Stimulated activated memory B cell treated with anti-CD40 and anti-IgM and Interleukin-4, amounts not matched to agents 10 μg/mL and 1 μg/mL and 100 μg/mL, for 72 hours (primary cell): ENCODE measurements around the gene GRB2.

Source experiments
- ATAC-seq: fragments of 150-1000 bp; cut with Tn5 transposase; 2 replicates; pipeline ENCODE4 v1.10.0; 2021
- H3K27ac Mint-ChIP-seq: one replicate; pipeline ENCODE4 v1.8.0; 2022; ENCODE audit warnings: mild to moderate bottlenecking, mixed read lengths
- H3K27me3 Mint-ChIP-seq: one replicate; pipeline ENCODE4 v1.8.0; 2022; ENCODE audit warnings: mixed read lengths
- H3K36me3 Mint-ChIP-seq: one replicate; pipeline ENCODE4 v1.8.0; 2022; ENCODE audit warnings: mixed read lengths
- H3K4me1 Mint-ChIP-seq: one replicate; pipeline ENCODE4 v1.8.0; 2022; ENCODE audit warnings: mixed read lengths
- H3K4me3 Mint-ChIP-seq: one replicate; pipeline ENCODE4 v1.8.0; 2022; ENCODE audit warnings: mild to moderate bottlenecking, moderate library complexity, mixed read lengths
- H3K9me3 Mint-ChIP-seq: one replicate; pipeline ENCODE4 v1.8.0; 2022; ENCODE audit warnings: mixed read lengths

Gene GRB2

DNA sequence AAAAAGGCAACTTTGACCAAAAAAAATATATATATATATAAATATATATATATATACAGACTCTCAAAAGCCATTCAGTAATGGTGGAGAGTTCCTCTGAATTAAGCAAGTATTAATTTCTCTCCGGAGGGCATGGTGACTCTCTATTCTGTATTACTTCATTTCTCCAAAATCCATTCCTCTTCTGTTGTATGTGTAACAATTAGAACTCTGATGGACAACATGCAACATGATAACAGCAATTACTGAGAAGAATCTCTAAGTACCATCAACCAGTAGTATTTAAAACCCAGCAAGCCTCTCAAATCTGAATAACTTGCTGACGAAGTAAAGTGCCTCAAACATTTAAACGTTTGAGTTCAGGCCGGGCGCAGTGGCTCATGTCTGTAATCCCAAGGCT, 2.3 kb downstream of the GRB2 start:
- Mint-ChIP-seq H3K9me3 (no peaks in the 10 kb centered on the region), H3K27ac (peak overlapping the region; percentile 83), H3K4me1 (peaks cover 58% of the 10 kb centered on the region), H3K4me3 (peak overlapping the region; percentile 90), H3K27me3 (no peaks in the 10 kb centered on the region), H3K36me3 (peaks cover 19% of the 10 kb centered on the region)
- ATAC-seq, result no peak

DNA sequence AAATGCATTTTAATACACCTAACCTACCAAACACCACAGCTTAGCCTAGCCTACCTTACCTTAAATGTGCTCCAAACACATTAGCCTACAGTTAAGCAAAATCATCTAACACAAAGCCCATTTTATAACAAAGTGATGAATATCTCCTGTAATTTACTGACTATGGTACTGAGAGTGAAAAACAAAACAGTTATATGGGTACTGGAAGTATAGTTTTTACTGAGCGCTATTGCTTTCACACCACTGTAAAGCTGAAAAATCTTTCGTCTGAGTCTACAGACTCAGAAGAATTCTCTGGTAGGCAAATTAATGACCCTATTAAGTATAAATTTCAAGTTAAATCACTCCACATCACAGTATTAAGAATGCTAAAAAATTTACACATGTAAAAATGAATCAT, 3.5 kb downstream of the GRB2 start:
- ATAC-seq, result no peak
- Mint-ChIP-seq H3K27me3 (no peaks in the 10 kb centered on the region), H3K4me3 (peak overlapping the region; percentile 76), H3K4me1 (peaks cover 68% of the 10 kb centered on the region), H3K27ac (peak overlapping the region; percentile 83), H3K36me3 (peaks cover 26% of the 10 kb centered on the region), H3K9me3 (no peaks in the 10 kb centered on the region)

DNA sequence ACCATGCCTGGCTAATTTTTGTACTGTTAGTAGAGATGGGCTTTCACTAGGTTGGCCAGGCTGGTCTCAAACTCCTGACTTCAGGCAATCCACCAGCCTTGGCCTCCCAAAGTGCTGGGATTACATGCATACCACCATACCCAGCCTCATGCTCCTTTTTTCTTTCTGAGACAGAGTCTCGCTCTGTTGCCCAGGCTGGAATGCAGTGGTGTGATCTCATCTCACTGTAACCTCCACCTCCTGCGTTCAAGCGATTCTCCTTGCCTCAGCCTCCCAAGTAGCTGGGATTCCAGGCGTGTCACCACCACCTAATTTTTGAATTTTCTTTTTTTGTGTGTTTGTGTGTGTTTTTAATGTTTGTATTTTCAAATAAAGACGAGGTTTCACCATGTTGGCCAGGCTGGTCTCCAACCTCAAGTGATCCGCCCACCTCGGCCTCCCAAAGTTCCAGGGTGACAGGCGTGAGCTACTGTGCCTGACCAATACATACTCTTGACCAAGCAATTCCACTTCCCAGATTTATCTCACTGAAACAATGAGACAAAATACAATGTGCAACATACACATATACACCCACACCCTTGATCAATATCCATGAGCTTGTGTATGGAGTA, 5.0 kb downstream of the GRB2 start:
- no peak for ATAC-seq
- Mint-ChIP-seq H3K27ac (peak overlapping the region; percentile 83), H3K27me3 (no peaks in the 10 kb centered on the region), H3K9me3 (no peaks in the 10 kb centered on the region), H3K4me1 (peaks cover 72% of the 10 kb centered on the region), H3K36me3 (peaks cover 33% of the 10 kb centered on the region), H3K4me3 (peak overlapping the region; percentile 76)

DNA sequence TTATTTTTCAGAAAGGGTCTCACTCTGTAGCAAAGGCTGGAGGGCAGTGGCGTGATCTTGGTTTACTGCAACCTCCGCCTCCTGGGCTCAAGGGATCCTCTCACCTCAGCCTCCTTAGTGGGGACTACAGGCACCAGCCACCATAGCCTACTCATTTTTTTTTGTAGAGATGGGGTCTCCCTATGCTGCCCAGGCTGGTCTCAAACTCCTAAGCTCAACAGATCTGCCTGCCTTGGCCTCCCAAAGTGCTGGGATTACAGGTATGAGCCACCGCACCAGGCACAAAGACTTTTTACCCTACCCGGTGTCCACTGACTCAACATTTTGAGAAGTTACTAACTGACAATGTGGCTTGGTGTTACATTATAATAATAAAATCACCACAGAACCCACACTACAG, 7.2 kb downstream of the GRB2 start:
- Mint-ChIP-seq H3K27ac (no peak overlapping the region), H3K4me3 (no peak overlapping the region), H3K4me1 (peaks cover 92% of the 10 kb centered on the region), H3K36me3 (peaks cover 34% of the 10 kb centered on the region), H3K9me3 (no peaks in the 10 kb centered on the region), H3K27me3 (no peaks in the 10 kb centered on the region)
- ATAC-seq, result no peak

DNA sequence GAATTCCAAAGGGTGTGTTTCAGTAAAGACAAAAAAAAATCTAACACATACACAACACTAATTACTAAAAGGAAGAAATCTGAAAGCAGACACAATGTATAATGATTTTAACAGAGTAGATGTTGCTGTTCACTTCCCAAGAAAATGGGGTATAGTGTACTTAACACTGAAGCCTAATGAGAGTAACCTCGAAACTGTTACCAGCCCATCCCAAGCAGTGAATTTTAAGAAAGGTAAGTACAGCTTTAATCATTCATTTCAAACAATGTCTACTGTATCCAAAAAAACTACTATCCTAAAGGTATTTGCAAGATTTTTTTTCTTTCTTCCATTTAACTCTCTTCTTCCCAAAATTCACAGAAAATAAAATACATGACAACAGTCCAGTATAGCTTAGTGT, 8.3 kb downstream of the GRB2 start:
- H3K4me1 Mint-ChIP-seq, result peaks cover 92% of the 10 kb centered on the region
- no peak for ATAC-seq
- H3K4me3 Mint-ChIP-seq, result peak overlapping the region; percentile 38
- peaks cover 44% of the 10 kb centered on the region for H3K36me3 Mint-ChIP-seq
- peak overlapping the region; percentile 53 for H3K27ac Mint-ChIP-seq
- no peaks in the 10 kb centered on the region for H3K27me3 Mint-ChIP-seq
- no peaks in the 10 kb centered on the region for H3K9me3 Mint-ChIP-seq

DNA sequence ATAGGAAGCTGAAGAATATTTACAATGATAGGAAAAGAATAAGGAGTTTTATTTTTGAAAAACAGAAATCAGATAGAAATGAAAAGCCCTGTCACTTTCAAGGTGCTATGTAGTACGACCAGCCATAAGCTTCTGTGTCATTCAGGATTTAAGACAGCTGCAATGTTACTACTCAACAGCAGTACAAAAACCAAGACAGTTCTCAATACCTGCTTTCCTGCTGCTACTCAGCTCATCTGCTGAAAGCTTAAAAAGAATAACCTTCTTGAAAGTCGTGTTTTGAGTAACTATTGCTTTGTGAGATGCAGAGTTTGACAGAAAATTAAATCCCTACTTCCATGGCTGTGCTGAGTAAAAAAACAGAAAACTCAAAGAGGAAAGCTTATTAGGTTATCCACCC, 8.7 kb downstream of the GRB2 start:
- Mint-ChIP-seq H3K9me3 (no peaks in the 10 kb centered on the region), H3K27me3 (no peaks in the 10 kb centered on the region), H3K36me3 (peaks cover 45% of the 10 kb centered on the region), H3K4me1 (peaks cover 90% of the 10 kb centered on the region), H3K4me3 (peak overlapping the region; percentile 71), H3K27ac (peak overlapping the region; percentile 53)
- no peak for ATAC-seq

DNA sequence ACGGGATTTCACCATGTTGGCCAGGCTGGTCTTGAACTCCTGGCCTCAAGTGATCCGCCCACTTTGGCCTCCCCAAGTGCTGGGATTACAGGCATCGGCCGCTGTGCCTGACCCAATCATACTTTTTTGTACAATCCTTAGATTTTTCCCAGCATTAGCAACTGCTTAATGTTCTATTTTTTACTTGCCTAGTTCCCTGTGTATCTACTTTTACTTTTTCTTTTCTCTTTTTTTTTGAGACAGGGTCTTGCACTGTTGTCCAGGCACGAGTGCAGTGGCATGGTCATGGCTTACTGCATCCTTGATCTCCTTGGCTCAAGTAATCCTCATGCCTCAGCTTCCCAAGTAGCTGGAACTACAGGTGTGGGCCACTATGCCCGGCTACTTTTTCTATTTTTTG, 9.5 kb downstream of the GRB2 start:
- no peaks in the 10 kb centered on the region for H3K27me3 Mint-ChIP-seq
- H3K36me3 Mint-ChIP-seq, result peaks cover 48% of the 10 kb centered on the region
- H3K4me1 Mint-ChIP-seq, result peaks cover 88% of the 10 kb centered on the region
- H3K9me3 Mint-ChIP-seq, result no peaks in the 10 kb centered on the region
- peak overlapping the region; percentile 71 for H3K4me3 Mint-ChIP-seq
- no peak for ATAC-seq
- H3K27ac Mint-ChIP-seq, result peak overlapping the region; percentile 53

DNA sequence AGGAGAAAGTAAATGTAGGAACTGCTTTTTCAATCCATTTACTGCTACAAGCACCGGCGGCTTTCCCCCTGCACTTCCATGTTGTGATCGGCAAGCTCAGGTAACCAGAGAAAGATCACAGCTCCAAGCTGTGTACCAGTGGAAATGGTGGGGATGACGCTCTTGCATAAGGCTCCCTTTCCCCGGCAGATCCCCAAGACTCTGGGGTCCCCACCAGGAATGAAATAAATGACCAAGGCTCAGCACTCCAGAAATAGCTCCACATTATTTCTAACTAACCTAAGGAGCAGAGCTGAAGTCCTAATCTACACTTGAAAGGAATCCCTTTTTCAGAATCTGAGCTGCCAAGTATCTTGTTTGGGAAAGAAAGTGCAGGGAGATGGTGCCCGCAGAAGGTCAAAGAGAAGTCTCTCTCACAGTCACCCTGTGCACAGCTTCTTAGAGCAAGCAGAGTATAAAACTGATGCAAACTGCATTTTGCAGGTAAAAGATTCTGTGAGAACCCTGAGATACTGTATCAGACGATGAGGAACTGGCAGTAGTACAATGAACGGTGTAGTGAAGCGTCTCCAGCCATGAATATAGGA, 11.1 kb downstream of the GRB2 start:
- no peaks in the 10 kb centered on the region for H3K9me3 Mint-ChIP-seq
- ATAC-seq, result no peak
- peak overlapping the region; percentile 84 for H3K4me3 Mint-ChIP-seq
- H3K36me3 Mint-ChIP-seq, result peaks cover 46% of the 10 kb centered on the region
- peaks cover 86% of the 10 kb centered on the region for H3K4me1 Mint-ChIP-seq
- H3K27me3 Mint-ChIP-seq, result no peaks in the 10 kb centered on the region
- peak overlapping the region; percentile 69 for H3K27ac Mint-ChIP-seq

DNA sequence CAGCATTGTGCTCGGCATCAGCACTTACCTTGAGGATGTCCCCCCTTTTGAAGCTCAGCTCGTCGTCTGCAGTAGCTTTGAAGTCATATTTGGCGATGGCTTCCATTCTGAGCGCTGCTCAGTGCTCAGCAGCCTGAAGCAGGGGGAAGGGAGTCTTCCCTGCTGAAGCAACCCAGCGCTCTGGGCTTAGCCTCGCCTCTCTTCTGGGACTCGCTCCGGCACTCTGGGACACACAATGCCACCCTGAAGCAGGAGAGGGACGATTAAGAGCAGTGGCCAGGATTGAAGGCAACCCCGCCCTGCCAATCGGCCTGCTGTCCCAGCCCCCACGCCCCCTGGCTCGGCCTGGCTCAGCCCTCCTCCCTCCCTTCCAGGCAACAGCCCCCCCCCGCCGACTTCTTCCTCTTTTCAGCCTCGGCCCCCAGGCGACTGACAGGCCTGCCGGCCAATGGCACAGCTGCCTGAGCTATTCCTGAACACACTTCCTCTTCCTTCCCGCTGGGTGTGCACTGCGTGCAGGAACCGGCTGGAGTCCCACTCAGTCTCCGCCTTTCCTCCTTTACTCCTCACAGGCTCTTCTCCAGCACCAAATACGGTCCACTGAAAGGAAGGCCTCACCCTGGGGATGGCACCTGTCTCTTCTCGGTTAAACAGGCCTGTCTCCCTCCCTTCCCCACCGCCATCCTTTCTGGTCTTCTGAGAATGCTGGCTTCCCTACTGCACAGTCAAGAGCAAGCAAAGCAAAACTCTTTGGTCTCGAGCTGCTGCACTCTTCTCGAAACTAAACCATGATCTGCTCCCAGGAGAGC, 11.8 kb downstream of the GRB2 start:
- Mint-ChIP-seq H3K4me3 (peak overlapping the region; percentile 84), H3K27me3 (no peaks in the 10 kb centered on the region), H3K27ac (peak overlapping the region; percentile 69), H3K36me3 (peaks cover 53% of the 10 kb centered on the region), H3K9me3 (no peaks in the 10 kb centered on the region), H3K4me1 (peaks cover 89% of the 10 kb centered on the region)
- peak; percentile 99 for ATAC-seq

DNA sequence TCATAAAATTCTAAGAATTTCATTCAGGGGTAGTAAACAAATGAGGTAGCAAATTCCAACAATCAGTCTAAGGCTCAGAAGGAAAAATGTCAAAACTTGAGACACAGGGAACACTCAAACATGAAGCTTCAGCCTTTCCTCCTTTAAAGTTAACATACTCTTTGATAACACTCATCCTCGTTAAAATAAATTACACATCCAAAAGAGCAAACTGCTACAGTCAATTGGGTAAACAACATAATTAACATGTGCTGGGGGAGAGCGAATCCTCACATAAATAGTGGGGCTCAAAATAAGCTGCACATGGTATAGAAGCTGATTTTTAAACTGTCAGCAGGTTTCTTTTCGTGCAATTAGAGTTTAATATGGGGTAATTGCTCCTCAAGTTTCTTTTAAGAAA, 12.9 kb downstream of the GRB2 start:
- Mint-ChIP-seq H3K4me3 (no peak overlapping the region), H3K27ac (peak overlapping the region; percentile 69), H3K36me3 (peaks cover 52% of the 10 kb centered on the region)

DNA sequence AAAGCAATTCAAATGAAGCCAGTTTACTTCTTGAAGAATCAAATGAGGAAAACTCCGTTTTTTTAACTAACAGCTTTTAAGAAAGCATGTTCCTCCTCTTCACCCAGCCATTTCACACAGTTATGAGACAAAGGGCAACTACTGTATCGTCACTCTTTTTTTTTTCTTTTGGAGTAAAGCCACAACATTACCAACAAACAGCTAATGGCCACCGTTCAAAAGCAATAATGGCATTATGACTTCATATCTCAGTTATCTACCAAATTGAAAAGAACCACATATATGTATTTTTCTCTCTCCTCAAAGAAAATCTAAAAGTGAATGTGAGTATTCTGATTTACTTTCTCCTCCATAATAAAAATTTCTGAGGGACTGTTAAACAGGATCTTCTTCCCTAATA, 14.5 kb downstream of the GRB2 start:
- peaks cover 88% of the 10 kb centered on the region for H3K4me1 Mint-ChIP-seq
- no peaks in the 10 kb centered on the region for H3K27me3 Mint-ChIP-seq
- peaks cover 51% of the 10 kb centered on the region for H3K36me3 Mint-ChIP-seq
- H3K27ac Mint-ChIP-seq, result peak overlapping the region; percentile 63
- H3K4me3 Mint-ChIP-seq, result no peak overlapping the region
- no peaks in the 10 kb centered on the region for H3K9me3 Mint-ChIP-seq
- ATAC-seq, result no peak

More for the DNA sequence above, 12.9 kb downstream of the GRB2 start:
- ATAC-seq, result no peak
- Mint-ChIP-seq H3K27me3 (no peaks in the 10 kb centered on the region), H3K4me1 (peaks cover 90% of the 10 kb centered on the region), H3K9me3 (no peaks in the 10 kb centered on the region)

DNA sequence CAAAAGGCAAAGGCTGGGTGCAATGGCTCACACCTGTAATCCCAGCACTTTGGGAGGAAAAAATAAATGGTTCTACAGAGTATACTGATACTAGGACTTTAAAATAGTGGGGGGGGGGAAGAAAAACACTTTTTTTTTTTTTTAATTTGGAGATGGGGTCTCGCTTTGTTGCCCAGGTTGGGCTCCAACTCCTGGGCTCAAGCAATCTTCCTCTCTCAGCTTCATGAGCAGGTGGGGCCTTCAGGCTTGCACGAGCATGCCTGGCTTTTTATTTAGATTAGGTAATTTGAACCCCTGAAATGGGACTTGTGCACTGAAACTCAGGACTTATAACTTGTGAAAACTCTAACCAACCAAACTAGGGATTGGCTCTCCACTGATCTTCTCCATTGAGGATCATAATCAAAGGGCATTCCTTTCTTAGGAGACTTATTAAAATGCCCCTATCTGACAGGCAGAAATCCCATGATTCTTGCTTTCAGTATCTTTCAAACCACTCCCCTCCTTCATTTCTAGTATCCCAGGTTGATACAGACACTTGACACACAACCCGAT, 16.9 kb downstream of the GRB2 start:
- peaks cover 47% of the 10 kb centered on the region for H3K36me3 Mint-ChIP-seq
- H3K4me3 Mint-ChIP-seq, result no peak overlapping the region
- no peaks in the 10 kb centered on the region for H3K9me3 Mint-ChIP-seq
- H3K27ac Mint-ChIP-seq, result peak overlapping the region; percentile 1
- H3K27me3 Mint-ChIP-seq, result no peaks in the 10 kb centered on the region
- ATAC-seq, result no peak
- peaks cover 77% of the 10 kb centered on the region for H3K4me1 Mint-ChIP-seq

DNA sequence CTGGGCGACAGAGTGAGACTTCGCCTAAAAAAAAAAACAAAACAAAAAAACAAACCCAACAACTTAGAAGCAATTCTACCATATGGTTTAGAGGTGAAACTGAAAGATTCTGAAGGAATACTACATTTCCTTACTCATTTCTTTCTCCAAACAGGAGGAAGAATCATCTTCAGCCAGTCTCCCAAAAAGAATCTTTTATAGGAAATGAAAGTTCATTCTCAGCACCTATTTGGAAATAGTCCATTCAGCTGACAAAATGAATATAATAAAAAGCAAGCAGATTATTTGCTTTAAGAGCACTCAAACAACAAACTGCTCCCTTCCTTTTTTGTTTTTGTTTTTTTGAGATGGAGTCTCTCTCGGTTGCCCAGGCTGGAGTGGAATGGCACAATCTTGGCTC, 17.7 kb downstream of the GRB2 start:
- Mint-ChIP-seq H3K36me3 (peaks cover 41% of the 10 kb centered on the region), H3K9me3 (no peaks in the 10 kb centered on the region), H3K27ac (no peak overlapping the region), H3K4me3 (no peak overlapping the region), H3K4me1 (peaks cover 71% of the 10 kb centered on the region), H3K27me3 (no peaks in the 10 kb centered on the region)
- no peak for ATAC-seq

DNA sequence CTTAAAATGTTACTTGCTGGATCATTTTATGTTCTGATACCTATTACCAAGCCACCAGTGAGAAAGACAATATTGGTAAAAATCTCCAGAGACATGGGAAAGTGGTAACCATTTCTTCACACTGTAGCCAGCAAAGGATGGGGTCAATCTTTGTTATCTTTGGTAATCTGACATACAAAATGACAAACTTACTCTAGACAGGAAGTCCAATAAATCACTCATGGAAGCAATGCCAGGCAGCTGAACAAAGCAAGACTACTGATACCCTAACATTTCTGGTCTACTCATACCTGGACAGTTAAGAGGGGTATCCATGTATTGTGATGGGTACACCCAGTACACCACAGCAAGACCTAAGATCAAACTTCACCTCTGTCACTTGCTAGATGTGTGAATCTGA, 19.0 kb downstream of the GRB2 start:
- ATAC-seq, result no peak
- no peak overlapping the region for H3K27ac Mint-ChIP-seq
- no peaks in the 10 kb centered on the region for H3K9me3 Mint-ChIP-seq
- H3K36me3 Mint-ChIP-seq, result peaks cover 34% of the 10 kb centered on the region
- H3K4me3 Mint-ChIP-seq, result no peak overlapping the region
- H3K4me1 Mint-ChIP-seq, result peaks cover 64% of the 10 kb centered on the region
- no peaks in the 10 kb centered on the region for H3K27me3 Mint-ChIP-seq

DNA sequence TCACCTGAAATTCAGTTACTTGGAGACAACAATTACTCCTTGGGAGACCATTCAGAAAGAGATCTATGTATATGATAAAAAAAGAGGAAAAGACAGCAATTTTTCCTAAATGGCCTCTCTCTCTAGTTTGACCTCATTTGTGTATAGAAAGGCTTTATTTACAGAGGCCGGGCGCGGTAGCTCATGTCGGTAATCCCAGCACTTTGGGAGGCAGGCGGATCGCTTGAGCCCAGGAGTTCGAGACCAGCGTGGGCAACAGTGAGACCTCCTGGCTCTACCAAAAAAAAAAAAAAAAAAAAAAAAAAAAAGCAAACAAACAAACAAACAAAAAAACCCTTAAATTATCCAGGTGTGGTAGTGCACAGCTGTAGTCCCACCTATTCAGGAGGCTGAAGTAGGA, 20.7 kb downstream of the GRB2 start:
- Mint-ChIP-seq H3K4me1 (peaks cover 58% of the 10 kb centered on the region), H3K27me3 (no peaks in the 10 kb centered on the region), H3K4me3 (no peak overlapping the region), H3K36me3 (peaks cover 23% of the 10 kb centered on the region), H3K9me3 (no peaks in the 10 kb centered on the region), H3K27ac (peak overlapping the region; percentile 37)
- no peak for ATAC-seq
